ENCODE data around the gene LRCH1. TPM values are rescaled to one million over a fixed set of nuclear protein-coding genes. Genes with fewer than 3 reads are reported as not detected.

The LRCH1 gene
- total and polyA plus RNA-seq, 2 experiments from 2014 or later = 3.9 to 9.2 TPM

DNA sequence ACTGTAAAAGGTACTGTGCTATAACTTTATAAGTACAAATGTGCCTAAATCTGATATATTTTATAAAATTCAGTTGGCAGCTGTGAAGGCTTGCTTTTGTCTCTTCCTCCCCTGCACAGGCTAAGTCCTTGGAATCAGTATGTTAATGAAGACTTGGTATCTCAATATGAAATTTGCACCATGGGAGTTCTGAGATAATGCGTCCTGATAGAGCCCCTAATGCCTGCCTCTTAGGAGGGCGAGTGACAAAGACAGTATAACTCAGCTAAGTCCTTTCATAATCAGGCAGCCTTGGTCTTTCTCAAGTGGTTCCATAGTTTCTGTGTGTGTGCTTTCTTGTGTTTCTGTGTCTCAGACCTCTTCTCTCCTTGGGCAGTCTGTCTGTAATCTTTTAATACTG is 14.7 kb downstream of the LRCH1 start:
- Histone ChIP-seq H3F3A (replicated peaks; ENCODE audit: low read depth) (no peaks in the 10 kb centered on the region), H3K9me2 (ENCODE audit: insufficient read depth) (no peaks in the 10 kb centered on the region), H4K20me1 (replicated peaks; ENCODE audit: insufficient read depth) (peaks cover 35% of the 10 kb centered on the region), H3K27ac (ENCODE audit: low read depth) (no peak overlapping the region), H3K36me3 (ENCODE audit: insufficient read depth) (no peaks in the 10 kb centered on the region), H3K27me3 (ENCODE audit: insufficient read depth) (no peaks in the 10 kb centered on the region), H3K4me2 (no peak overlapping the region), H2AFZ (no peak overlapping the region), H3K79me2 (replicated peaks; ENCODE audit: insufficient read depth) (peaks cover 84% of the 10 kb centered on the region), H3K4me1 (ENCODE audit: insufficient read depth) (peaks cover 4% of the 10 kb centered on the region; the same call in 1 of the 2 replicates), H3K4me3 (no peak overlapping the region)
- ATAC-seq = no peak
- no peaks in the 10 kb centered on the region for H3K36me3 Mint-ChIP-seq (ENCODE audit: low read depth)
- no peak for TF ChIP-seq POLR2AphosphoS5 (IDR thresholded peaks at IDR 0.05; ENCODE audit: low read depth)
- TF ChIP-seq JUNB (IDR thresholded peaks at IDR 0.05; ENCODE audit: unreplicated experiment) = no peak
- no peak for TF ChIP-seq STAT1 (IDR thresholded peaks at IDR 0.05; ENCODE audit: unreplicated experiment)
- no peak for TF ChIP-seq ZNF114 (CRISPR knock-in tag; IDR thresholded peaks at IDR 0.05)
- TF ChIP-seq, protein P1, sequence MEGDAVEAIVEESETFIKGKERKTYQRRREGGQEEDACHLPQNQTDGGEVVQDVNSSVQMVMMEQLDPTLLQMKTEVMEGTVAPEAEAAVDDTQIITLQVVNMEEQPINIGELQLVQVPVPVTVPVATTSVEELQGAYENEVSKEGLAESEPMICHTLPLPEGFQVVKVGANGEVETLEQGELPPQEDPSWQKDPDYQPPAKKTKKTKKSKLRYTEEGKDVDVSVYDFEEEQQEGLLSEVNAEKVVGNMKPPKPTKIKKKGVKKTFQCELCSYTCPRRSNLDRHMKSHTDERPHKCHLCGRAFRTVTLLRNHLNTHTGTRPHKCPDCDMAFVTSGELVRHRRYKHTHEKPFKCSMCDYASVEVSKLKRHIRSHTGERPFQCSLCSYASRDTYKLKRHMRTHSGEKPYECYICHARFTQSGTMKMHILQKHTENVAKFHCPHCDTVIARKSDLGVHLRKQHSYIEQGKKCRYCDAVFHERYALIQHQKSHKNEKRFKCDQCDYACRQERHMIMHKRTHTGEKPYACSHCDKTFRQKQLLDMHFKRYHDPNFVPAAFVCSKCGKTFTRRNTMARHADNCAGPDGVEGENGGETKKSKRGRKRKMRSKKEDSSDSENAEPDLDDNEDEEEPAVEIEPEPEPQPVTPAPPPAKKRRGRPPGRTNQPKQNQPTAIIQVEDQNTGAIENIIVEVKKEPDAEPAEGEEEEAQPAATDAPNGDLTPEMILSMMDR (conservative IDR thresholded peaks at IDR 0.05; ENCODE audit: low read depth in 2 of 2) = no peak
- TF ChIP-seq, protein P2, sequence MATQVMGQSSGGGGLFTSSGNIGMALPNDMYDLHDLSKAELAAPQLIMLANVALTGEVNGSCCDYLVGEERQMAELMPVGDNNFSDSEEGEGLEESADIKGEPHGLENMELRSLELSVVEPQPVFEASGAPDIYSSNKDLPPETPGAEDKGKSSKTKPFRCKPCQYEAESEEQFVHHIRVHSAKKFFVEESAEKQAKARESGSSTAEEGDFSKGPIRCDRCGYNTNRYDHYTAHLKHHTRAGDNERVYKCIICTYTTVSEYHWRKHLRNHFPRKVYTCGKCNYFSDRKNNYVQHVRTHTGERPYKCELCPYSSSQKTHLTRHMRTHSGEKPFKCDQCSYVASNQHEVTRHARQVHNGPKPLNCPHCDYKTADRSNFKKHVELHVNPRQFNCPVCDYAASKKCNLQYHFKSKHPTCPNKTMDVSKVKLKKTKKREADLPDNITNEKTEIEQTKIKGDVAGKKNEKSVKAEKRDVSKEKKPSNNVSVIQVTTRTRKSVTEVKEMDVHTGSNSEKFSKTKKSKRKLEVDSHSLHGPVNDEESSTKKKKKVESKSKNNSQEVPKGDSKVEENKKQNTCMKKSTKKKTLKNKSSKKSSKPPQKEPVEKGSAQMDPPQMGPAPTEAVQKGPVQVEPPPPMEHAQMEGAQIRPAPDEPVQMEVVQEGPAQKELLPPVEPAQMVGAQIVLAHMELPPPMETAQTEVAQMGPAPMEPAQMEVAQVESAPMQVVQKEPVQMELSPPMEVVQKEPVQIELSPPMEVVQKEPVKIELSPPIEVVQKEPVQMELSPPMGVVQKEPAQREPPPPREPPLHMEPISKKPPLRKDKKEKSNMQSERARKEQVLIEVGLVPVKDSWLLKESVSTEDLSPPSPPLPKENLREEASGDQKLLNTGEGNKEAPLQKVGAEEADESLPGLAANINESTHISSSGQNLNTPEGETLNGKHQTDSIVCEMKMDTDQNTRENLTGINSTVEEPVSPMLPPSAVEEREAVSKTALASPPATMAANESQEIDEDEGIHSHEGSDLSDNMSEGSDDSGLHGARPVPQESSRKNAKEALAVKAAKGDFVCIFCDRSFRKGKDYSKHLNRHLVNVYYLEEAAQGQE (IDR thresholded peaks at IDR 0.05; ENCODE audit: unreplicated experiment) = no peak
- TF ChIP-seq CREB1 (CRISPR knock-in tag; IDR thresholded peaks at IDR 0.05; ENCODE audit: low read depth) = no peak
- TF ChIP-seq, protein P3, sequence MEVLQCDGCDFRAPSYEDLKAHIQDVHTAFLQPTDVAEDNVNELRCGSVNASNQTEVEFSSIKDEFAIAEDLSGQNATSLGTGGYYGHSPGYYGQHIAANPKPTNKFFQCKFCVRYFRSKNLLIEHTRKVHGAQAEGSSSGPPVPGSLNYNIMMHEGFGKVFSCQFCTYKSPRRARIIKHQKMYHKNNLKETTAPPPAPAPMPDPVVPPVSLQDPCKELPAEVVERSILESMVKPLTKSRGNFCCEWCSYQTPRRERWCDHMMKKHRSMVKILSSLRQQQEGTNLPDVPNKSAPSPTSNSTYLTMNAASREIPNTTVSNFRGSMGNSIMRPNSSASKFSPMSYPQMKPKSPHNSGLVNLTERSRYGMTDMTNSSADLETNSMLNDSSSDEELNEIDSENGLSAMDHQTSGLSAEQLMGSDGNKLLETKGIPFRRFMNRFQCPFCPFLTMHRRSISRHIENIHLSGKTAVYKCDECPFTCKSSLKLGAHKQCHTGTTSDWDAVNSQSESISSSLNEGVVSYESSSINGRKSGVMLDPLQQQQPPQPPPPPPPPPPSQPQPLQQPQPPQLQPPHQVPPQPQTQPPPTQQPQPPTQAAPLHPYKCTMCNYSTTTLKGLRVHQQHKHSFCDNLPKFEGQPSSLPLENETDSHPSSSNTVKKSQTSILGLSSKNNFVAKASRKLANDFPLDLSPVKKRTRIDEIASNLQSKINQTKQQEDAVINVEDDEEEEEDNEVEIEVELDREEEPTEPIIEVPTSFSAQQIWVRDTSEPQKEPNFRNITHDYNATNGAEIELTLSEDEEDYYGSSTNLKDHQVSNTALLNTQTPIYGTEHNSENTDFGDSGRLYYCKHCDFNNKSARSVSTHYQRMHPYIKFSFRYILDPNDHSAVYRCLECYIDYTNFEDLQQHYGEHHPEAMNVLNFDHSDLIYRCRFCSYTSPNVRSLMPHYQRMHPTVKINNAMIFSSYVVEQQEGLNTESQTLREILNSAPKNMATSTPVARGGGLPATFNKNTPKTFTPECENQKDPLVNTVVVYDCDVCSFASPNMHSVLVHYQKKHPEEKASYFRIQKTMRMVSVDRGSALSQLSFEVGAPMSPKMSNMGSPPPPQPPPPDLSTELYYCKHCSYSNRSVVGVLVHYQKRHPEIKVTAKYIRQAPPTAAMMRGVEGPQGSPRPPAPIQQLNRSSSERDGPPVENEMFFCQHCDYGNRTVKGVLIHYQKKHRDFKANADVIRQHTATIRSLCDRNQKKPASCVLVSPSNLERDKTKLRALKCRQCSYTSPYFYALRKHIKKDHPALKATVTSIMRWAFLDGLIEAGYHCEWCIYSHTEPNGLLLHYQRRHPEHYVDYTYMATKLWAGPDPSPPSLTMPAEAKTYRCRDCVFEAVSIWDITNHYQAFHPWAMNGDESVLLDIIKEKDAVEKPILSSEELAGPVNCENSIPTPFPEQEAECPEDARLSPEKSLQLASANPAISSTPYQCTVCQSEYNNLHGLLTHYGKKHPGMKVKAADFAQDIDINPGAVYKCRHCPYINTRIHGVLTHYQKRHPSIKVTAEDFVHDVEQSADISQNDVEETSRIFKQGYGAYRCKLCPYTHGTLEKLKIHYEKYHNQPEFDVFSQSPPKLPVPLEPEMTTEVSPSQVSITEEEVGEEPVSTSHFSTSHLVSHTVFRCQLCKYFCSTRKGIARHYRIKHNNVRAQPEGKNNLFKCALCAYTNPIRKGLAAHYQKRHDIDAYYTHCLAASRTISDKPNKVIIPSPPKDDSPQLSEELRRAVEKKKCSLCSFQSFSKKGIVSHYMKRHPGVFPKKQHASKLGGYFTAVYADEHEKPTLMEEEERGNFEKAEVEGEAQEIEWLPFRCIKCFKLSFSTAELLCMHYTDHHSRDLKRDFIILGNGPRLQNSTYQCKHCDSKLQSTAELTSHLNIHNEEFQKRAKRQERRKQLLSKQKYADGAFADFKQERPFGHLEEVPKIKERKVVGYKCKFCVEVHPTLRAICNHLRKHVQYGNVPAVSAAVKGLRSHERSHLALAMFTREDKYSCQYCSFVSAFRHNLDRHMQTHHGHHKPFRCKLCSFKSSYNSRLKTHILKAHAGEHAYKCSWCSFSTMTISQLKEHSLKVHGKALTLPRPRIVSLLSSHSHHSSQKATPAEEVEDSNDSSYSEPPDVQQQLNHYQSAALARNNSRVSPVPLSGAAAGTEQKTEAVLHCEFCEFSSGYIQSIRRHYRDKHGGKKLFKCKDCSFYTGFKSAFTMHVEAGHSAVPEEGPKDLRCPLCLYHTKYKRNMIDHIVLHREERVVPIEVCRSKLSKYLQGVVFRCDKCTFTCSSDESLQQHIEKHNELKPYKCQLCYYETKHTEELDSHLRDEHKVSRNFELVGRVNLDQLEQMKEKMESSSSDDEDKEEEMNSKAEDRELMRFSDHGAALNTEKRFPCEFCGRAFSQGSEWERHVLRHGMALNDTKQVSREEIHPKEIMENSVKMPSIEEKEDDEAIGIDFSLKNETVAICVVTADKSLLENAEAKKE (CRISPR knock-in tag; IDR thresholded peaks at IDR 0.05) = no peak
- TF ChIP-seq EZH2phosphoT487 (IDR thresholded peaks at IDR 0.05; ENCODE audit: unreplicated experiment) = no peak
- TF ChIP-seq ZNF331 (CRISPR knock-in tag; IDR thresholded peaks at IDR 0.05; ENCODE audit: low read depth) = no peak
- no peak for TF ChIP-seq EZH2 (IDR thresholded peaks at IDR 0.05; ENCODE audit: low read depth, unreplicated experiment)
- TF ChIP-seq, protein P4, sequence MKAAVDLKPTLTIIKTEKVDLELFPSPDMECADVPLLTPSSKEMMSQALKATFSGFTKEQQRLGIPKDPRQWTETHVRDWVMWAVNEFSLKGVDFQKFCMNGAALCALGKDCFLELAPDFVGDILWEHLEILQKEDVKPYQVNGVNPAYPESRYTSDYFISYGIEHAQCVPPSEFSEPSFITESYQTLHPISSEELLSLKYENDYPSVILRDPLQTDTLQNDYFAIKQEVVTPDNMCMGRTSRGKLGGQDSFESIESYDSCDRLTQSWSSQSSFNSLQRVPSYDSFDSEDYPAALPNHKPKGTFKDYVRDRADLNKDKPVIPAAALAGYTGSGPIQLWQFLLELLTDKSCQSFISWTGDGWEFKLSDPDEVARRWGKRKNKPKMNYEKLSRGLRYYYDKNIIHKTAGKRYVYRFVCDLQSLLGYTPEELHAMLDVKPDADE (IDR thresholded peaks at IDR 0.05) = no peak
- H3K4me3 Mint-ChIP-seq = no peak overlapping the region
- peaks cover 26% of the 10 kb centered on the region for H3K4me1 Mint-ChIP-seq
- no peak for DNase-seq (ENCODE audit: low spot score)
- no peak overlapping the region for H3K27ac Mint-ChIP-seq
- H3K9me3 Mint-ChIP-seq = no peaks in the 10 kb centered on the region; the same call in 2 of the 3 replicates
- H3K27me3 Mint-ChIP-seq (ENCODE audit: insufficient read depth, low read depth, poor library complexity) = no peaks in the 10 kb centered on the region
